NOMO-1 treated with dmso at 0.1 percent for 144 hours (cell line): ENCODE measurements around the gene PHOSPHO2.

Experiments used
- DNase-seq: peaks from one replicate; lab custom pipeline; 2025; ENCODE audit not compliant: unreplicated experiment; lab: John Stamatoyannopoulos, UW

The PHOSPHO2 gene

DNA sequence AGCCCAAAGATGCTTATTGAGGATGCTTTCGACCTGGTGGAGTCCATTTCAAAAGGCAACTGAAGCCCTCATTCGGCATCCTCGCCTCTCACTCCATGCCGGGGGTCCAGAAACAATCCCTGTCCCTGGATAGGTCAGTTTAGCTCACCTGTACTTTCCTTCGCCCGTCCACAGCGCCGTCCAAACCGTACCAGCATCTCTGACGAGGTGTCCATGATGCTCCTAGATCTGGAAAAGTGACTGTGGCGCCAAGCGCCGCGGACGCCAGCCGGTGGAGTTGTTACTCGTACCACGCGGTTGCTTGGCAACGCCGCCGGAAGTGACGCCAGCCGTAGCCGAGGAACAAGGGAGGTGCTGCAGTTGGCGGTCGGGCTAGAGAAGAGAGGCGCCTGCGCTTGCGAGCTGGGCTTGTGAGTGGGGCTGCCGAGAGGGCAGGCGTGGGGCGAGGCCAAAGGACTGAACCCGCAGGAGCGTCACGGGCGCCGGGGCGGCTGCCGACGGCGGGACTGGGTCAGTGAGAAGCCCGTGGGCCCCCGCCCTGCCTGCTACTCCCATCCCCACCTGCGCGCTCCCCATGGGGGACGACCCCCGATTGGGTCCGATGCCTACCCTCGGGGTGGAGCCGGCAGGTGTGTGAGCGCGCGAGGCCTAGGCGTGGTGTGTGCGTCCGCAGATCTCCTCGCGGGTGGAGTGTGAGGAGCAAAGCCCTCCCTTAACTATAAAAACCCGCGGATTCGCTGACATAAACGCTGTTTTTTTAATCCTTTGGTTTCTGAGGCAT lies at the start of gene PHOSPHO2, which contains the start of gene CFAP210:
Gene PHOSPHO2, plus strand, starts transcription at position 357 of the 781 bp plus-strand sequence. CDS start 6,503 bp downstream, outside the sequence.
Gene CFAP210, minus strand, starts transcription at position 293 of the 781 bp plus-strand sequence. Its CDS starts 78 bp downstream, at position 215.
- DNase-seq, result peak; percentile 93

DNA sequence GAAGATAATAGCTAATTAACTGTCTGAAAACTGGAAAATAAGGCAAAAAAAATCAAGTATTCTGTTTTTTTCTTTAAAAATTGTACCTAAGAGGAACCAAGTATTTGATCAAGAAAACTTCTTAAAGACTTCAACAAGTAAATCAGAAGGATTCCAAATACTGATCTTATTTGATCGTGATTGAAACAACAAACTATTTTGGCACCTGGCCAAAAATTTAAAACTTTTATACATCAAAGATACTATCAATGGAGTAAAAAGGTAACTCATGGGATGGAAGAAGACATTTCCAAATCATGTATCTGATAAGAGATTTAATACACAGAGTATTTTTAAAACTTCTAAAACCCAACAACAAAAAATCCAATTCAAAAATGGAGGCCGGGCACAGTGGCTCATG lies 46.8 kb upstream of the PHOSPHO2 start:
- DNase-seq, result no peak

- no peak for DNase-seq
These were observed 45.0 kb upstream of the PHOSPHO2 start for GRCh38 chr2:169649278-169649677.

- no peak for DNase-seq
These were observed 40.6 kb upstream of the PHOSPHO2 start for GRCh38 chr2:169653636-169654035.

DNA sequence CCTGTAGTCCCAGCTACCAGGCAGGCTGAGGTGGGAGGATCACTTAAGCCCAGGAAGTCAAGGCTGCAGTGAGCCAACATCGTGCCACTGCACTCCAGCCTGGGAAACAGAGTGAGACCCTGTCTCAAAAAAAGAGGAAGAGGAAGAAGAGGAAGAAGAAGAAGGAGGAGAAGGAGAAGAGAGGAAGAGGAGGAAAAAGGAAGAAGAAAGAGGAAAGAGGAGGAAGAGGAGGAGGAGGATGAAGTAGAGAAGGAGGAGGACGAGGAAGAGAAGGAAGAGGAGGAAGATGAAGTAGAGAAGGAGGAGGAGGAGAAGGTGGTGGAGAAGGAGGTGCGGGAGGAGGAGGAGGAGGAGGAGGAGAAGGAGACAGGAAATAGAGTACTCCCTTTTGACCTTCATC lies 38.1 kb upstream of the PHOSPHO2 start:
- DNase-seq, result no peak

DNA sequence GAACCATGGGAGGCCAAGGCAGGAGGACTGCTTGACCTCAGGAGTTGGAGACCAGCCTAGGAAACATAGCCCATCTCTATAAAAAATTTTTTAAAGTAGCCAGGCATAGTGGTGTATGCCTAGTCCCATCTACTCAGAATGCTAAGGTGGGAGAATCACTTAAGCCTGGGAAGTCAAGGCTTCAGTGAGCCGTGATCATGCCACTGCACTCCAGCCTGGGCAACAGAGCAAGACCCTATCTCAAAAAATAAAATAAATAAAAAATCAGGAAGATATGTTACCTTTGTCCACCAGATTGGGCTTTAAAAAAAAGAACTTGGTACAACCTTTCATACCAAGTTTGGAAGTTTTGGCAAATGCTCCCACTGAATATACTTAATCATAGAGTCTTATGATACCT lies 35.4 kb upstream of the PHOSPHO2 start:
- DNase-seq, result no peak

- DNase-seq, result peak; percentile 79
These were observed 34.9 kb upstream of the PHOSPHO2 start for GRCh38 chr2:169659320-169659719.

- no peak for DNase-seq
These were observed 33.0 kb upstream of the PHOSPHO2 start for GRCh38 chr2:169661265-169661664.

DNA sequence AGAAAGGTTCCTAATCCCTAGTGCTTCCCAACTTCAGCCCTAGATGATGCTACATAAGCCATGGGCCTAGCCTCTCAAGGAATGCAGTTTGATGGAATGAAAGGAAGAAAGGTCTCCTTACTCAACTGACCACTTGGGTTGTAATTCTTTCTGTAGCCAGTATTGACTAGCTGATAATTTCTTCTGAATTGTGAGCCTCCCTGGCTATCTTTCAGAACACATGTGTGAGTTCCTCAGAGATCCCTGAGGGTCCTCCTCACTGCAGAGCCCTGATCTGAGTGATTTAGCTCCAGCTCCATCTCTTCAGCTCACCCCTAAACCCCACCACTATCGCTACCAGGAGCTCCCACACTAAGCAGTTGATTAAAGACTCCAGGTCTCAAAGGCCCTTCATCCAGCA lies 31.5 kb upstream of the PHOSPHO2 start:
- DNase-seq, result no peak

GRCh38 chr2:169663247-169663646 lies 31.0 kb upstream of the PHOSPHO2 start:
- no peak for DNase-seq

DNA sequence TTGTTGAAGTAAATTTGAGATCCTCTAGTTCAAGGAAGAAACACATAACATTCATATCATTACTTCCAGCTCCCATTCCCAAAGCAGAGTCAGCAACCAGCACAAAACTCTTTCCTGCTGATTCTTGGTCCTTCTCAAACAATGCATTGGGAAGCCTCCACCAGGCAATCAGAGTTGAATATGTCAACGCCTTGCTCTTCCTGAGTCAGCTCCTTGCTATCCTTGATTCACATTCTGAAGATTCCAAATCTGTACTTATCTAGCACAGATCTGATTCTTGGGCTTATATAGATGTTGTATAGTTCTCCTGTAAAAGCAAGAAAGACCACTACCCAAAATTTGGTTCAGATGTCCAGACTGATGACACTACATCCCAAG lies 29.7 kb upstream of the PHOSPHO2 start:
- no peak for DNase-seq

- no peak for DNase-seq
These were observed 29.0 kb upstream of the PHOSPHO2 start for GRCh38 chr2:169664978-169665930.

- DNase-seq, result no peak
These were observed 26.7 kb upstream of the PHOSPHO2 start for GRCh38 chr2:169667583-169667982.

- no peak for DNase-seq
These were observed 24.0 kb upstream of the PHOSPHO2 start for GRCh38 chr2:169670215-169670651.

DNA sequence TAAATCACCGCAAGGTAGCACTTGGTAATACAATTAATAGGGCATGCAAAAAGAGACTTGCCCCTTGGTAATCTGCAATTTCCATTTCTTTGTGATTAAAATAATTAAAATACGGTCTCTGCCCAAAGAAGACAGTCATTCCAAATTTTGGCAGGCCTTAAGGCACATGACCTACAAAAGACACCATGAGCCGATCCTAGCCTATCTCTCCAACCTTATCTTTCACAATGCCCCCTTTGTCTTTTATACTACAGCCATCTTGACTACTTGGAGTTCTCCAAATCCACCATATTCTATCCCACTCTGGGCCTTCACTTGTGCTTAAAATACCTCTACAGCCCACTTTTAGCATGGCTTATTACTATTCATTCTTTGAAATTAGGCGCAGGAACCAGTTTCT lies 23.3 kb upstream of the PHOSPHO2 start:
- DNase-seq, result no peak

GRCh38 chr2:169672406-169672805 lies 21.9 kb upstream of the PHOSPHO2 start:
- DNase-seq, result no peak

DNA sequence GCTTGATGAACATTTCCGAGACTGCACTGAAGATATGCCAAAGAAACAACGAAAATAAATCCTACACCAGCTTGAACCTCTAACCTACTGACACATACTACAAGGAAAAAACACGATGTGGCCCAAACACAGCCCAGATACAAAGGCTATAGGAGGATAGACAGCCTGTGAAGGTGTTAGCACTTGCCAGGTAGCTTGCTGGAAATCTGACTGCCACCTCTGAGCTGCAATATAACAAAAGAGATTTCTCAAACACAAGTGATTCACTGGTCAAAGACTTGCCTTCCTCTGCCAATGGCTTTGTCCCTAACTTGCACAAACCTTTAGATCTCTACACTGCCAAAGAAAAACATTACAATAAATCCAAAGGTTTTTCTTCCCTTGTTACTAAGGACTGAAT lies 21.2 kb upstream of the PHOSPHO2 start:
- no peak for DNase-seq

DNA sequence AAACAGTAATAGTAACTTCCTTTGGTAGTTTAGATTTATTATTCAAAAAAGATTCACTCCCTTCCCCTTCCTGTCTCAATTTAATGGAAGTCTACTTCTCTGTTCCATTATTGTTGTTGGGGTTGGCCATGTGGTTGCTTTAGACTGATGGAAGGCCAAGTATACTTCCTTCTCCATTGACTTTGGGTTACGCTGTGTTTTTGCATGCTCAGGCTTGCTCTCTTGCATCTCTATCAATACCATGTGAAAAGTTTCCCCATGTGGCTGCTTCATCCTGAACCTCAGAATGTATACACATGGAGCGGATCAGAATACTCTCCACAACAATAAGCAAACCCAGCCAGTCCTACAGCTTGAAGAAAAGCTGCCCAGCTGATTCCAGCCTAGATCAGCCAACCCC lies 20.3 kb upstream of the PHOSPHO2 start:
- no peak for DNase-seq

DNA sequence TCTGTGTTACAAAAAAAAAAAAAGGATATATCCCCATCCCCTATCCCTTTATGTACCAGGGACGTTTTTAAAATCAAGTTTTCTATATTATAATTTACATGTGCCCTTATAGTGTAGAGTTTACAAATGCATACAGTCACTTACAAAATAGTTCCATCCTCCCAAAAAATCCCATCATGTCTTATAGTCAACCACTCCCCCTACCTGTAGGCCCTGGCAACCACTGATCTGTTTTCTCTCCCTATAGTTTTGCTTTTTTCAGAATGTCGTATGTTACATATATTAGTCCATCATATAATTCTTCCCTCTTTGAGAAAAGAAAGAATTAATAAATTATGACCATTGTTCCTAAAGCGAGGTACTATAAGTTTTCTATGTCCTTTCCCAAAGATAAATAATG lies 17.9 kb upstream of the PHOSPHO2 start:
- peak; percentile 5 for DNase-seq

DNA sequence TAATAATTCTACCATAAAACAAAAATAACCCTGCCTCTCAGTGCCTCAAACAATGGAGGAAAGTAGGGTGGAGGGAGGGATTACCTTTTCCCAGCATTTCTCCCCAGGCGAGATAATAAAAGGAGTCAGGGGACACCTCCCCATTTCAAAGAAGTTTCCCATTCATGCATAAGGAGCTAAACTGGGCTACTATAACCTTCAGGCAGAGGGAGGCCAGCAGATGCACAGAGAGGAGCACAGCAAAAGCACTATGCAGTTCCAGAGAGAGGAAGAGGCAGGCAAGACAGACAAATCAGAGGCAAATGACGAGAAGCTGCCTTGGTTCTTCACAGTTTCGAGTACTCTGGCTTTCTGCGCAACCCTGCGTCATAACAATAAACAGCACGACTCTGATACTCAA lies 17.4 kb upstream of the PHOSPHO2 start:
- no peak for DNase-seq

DNA sequence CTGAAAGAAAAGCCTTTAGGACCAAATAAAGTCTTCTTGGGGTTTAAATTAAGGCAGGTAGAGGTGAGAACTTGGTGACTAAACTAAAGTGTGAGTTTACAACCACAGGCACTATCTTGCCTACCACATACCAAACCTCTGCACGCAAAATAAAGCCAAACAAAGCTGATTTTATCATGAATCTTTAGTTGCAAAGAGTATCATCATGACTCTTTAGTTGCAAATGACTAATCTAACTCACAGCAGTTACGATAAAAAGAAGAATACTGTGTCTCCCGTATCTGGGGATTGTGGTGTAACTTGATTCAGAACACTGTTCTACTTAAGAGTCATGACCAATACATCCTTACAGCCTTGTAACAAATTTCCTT lies 11.2 kb upstream of the PHOSPHO2 start:
- no peak for DNase-seq
